Measurements from ENCODE around the gene ZNF697. TPM values are rescaled to one million over a fixed set of nuclear protein-coding genes. Genes with fewer than 3 reads are reported as not detected.
A peak's percentile ranks its signal among the peaks of the same experiment; 100 is the strongest.
"Not testable (repeated sequence)": the region's sequence is repeated elsewhere in the genome, so short reads cannot be mapped to it uniquely, and the experiment has no call there.

Gene ZNF697
- total and polyA plus RNA-seq, 2 donors from 2014 or later: 4.1 to 8.3 TPM

DNA sequence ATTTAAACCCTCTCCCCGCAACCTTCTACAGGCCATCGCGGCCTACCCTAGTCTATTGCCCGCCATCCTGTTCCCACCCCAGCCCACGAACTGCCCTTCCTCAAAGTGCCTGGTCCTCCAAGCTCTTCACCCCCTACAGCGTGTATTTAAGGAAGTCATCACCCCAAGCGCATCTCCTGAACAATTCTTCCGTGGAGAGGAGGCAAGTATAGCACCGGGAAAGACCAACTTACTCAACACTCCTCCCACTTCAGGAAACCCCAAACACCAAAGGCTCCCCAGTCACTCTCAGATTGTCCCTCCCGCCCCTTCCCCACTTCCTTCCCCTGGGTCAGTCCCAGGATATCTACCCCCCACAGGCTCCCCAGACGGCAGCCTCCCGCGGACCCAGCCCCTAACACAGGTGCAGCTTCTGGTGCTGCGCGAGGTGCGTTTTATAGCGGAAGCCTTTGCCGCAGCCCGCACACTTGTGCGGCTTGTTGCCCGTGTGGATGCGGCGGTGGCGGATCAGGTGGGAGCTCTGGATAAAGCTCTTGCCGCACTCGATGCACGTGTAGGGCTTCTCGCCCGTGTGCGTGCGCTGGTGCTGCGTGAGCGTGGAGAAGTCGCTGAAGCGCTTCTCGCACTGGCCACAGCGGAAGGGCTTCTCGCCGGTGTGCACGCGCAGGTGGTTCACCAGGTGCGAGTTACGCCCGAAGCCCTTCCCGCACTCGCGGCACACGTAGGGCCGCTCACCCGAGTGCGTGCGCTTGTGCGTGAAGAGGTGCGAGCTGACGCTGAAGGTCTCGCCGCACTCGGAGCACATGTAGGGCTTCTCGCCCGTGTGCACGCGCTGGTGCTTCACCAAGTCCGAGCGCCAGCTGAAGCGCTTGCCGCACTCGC, 25.5 kb downstream of the ZNF697 start:
- H3K4me3 ChIP-seq (ENCODE audit: low read length in 3 of 3): no peak overlapping the region
- DNase-seq (no peak), FAIRE-seq (no peak)
- no peaks in the 10 kb centered on the region for H3K9me3 ChIP-seq (ENCODE audit: control insufficient read depth in 2 of 3, insufficient read depth in 1 of 3, low read length in 3 of 3)
- TF ChIP-seq, protein P1, sequence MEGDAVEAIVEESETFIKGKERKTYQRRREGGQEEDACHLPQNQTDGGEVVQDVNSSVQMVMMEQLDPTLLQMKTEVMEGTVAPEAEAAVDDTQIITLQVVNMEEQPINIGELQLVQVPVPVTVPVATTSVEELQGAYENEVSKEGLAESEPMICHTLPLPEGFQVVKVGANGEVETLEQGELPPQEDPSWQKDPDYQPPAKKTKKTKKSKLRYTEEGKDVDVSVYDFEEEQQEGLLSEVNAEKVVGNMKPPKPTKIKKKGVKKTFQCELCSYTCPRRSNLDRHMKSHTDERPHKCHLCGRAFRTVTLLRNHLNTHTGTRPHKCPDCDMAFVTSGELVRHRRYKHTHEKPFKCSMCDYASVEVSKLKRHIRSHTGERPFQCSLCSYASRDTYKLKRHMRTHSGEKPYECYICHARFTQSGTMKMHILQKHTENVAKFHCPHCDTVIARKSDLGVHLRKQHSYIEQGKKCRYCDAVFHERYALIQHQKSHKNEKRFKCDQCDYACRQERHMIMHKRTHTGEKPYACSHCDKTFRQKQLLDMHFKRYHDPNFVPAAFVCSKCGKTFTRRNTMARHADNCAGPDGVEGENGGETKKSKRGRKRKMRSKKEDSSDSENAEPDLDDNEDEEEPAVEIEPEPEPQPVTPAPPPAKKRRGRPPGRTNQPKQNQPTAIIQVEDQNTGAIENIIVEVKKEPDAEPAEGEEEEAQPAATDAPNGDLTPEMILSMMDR (IDR thresholded peaks at IDR 0.05; ENCODE audit: borderline replicate concordance, extremely low read depth, insufficient read depth): no peak
- H3K27ac ChIP-seq (ENCODE audit: low read depth in 2 of 2, low read length in 2 of 2): no peak overlapping the region
- H3K36me3 ChIP-seq (ENCODE audit: control insufficient read depth in 2 of 3, insufficient read depth in 3 of 3, low read length in 3 of 3): peaks cover 0 to 17% (median 9%) of the 10 kb centered on the region in 3 donors
- intact Hi-C loops (cut with DNase I): no loop called here
- no peak overlapping the region for H3K9ac ChIP-seq (ENCODE audit: low read length in 3 of 3)
- H3K27me3 ChIP-seq (ENCODE audit: control insufficient read depth, insufficient read depth, low read length): no peaks in the 10 kb centered on the region
- H3K4me1 ChIP-seq (ENCODE audit: control insufficient read depth in 2 of 3, insufficient read depth in 2 of 3, low read depth in 1 of 3, low read length in 3 of 3): peaks cover 0 to 28% (median 28%) of the 10 kb centered on the region in 3 donors

DNA sequence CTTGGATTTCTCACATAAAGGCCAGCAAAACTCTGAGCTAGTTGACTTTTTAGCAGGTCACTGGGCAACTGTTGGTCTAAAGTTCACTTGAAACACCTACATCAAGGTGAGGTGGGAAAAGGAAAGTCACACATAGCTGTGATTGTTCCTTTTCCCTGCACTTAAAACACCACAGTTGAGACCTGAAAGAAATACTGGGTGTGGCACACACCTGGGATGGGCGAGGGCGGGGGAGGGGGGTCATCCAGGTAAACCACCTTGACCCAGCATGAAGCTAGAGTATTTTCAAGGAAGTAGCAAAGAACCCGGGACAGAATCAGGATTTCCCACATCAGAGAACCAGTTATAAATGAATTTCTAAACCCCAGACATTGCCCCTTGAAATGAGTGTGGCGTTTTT, 26.4 kb downstream of the ZNF697 start:
- intact Hi-C loops (cut with DNase I): no loop called here

DNA sequence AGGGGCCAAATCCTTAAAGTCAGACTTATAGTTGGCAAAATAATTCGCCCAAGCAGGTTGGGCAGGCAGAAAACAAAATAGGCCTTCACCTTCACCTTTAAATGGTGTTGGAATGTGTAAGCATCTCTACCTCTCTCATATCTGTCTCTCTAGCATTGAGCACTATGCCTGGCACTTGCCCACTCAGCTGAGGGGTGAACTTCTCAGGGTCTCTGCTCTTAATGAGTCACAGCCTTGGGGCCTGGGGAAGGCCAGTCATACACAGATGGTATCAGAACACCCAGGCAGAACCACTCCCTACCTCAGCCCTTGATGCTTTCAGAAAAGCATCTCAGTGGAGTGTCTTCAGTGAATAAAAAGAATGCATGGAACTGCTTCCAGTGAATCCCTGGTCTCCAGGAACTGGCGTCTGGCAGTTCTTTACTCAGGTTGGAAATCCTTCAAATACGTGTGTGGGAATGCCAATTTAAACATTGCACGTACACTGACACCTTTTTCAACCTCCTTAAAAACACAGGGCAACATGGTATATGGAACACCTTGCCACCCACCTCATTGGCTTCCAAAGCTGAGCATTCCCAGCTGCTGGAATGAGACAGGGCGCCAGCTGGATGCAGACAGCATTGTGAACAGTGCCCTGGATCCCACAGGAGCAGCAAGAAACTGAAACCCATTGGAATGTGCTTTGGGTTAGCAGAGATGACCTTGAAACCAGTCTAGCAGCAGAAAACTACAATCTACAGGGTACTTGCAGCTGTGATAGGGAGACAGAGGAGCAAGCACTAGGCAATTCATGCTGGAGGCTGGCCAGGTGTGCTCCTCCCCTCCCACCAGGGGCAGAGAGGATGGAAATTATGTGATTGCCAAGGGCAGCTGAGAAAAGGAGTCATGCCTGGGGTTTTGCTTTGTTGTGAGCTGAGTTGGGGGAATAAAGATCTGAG, 30.0 kb downstream of the ZNF697 start:
- Histone ChIP-seq H3K9ac (ENCODE audit: low read length in 3 of 3) (no peak overlapping the region), H3K27me3 (ENCODE audit: control insufficient read depth, insufficient read depth, low read length) (no peaks in the 10 kb centered on the region), H3K36me3 (ENCODE audit: control insufficient read depth in 2 of 3, insufficient read depth in 3 of 3, low read length in 3 of 3) (no peaks in the 10 kb centered on the region), H3K9me3 (ENCODE audit: control insufficient read depth in 2 of 3, insufficient read depth in 1 of 3, low read length in 3 of 3) (no peaks in the 10 kb centered on the region), H3K4me3 (ENCODE audit: low read length in 3 of 3) (no peak overlapping the region), H3K4me1 (ENCODE audit: control insufficient read depth in 2 of 3, insufficient read depth in 2 of 3, low read depth in 1 of 3, low read length in 3 of 3) (peaks cover 0 to 18% (median 15%) of the 10 kb centered on the region in 3 donors), H3K27ac (ENCODE audit: low read depth in 2 of 2, low read length in 2 of 2) (peak overlapping the region; percentile 25 to 42)
- intact Hi-C loops (cut with DNase I): no loop called here
- TF ChIP-seq, protein P1 (IDR thresholded peaks at IDR 0.05; ENCODE audit: borderline replicate concordance, extremely low read depth, insufficient read depth): no peak
- DNase-seq: peak in 3 of 5 donors; percentile 70 to 77 (median 74)
- no peak for FAIRE-seq

More for the DNA sequence above, 26.4 kb downstream of the ZNF697 start:
- Histone ChIP-seq H3K36me3 (ENCODE audit: control insufficient read depth in 2 of 3, insufficient read depth in 3 of 3, low read length in 3 of 3) (peaks cover 0 to 17% (median 9%) of the 10 kb centered on the region in 3 donors), H3K27me3 (ENCODE audit: control insufficient read depth, insufficient read depth, low read length) (no peaks in the 10 kb centered on the region), H3K9ac (ENCODE audit: low read length in 3 of 3) (no peak overlapping the region), H3K9me3 (ENCODE audit: control insufficient read depth in 2 of 3, insufficient read depth in 1 of 3, low read length in 3 of 3) (no peaks in the 10 kb centered on the region), H3K4me3 (ENCODE audit: low read length in 3 of 3) (no peak overlapping the region), H3K4me1 (ENCODE audit: control insufficient read depth in 2 of 3, insufficient read depth in 2 of 3, low read depth in 1 of 3, low read length in 3 of 3) (peaks cover 0 to 26% (median 21%) of the 10 kb centered on the region in 3 donors), H3K27ac (ENCODE audit: low read depth in 2 of 2, low read length in 2 of 2) (no peak overlapping the region)
- no peak for DNase-seq
- TF ChIP-seq, protein P1 (IDR thresholded peaks at IDR 0.05; ENCODE audit: borderline replicate concordance, extremely low read depth, insufficient read depth): no peak
- no peak for FAIRE-seq

DNA sequence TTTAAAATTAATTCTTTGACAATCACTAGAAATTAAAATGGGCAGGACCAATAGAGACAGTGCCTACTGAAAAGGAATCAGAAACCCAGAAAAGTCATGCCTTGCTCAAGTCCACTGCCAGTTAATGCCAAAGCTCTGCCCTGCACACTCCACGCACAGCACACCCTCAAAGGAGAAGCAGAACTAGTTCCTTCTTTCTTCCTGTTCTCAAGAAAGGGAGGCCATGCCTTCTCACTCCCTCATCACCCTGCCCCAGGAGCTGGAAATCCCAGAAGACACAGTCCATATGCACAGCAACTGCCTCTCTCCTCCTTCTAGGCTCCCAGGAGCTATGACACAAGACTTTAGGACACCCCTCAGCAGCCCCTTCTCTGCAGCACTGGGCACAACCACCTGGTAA, 31.3 kb downstream of the ZNF697 start:
- peaks cover 0 to 18% (median 16%) of the 10 kb centered on the region in 3 donors for H3K4me1 ChIP-seq (ENCODE audit: control insufficient read depth in 2 of 3, insufficient read depth in 2 of 3, low read depth in 1 of 3, low read length in 3 of 3)
- H3K4me3 ChIP-seq (ENCODE audit: low read length in 3 of 3); H3K27me3 ChIP-seq (ENCODE audit: control insufficient read depth, insufficient read depth, low read length); H3K9me3 ChIP-seq (ENCODE audit: control insufficient read depth in 2 of 3, insufficient read depth in 1 of 3, low read length in 3 of 3); FAIRE-seq; H3K36me3 ChIP-seq (ENCODE audit: control insufficient read depth in 2 of 3, insufficient read depth in 3 of 3, low read length in 3 of 3); DNase-seq; H3K27ac ChIP-seq (ENCODE audit: low read depth in 2 of 2, low read length in 2 of 2); H3K9ac ChIP-seq (ENCODE audit: low read length in 3 of 3); intact Hi-C loops (cut with DNase I): not testable (repeated sequence)

DNA sequence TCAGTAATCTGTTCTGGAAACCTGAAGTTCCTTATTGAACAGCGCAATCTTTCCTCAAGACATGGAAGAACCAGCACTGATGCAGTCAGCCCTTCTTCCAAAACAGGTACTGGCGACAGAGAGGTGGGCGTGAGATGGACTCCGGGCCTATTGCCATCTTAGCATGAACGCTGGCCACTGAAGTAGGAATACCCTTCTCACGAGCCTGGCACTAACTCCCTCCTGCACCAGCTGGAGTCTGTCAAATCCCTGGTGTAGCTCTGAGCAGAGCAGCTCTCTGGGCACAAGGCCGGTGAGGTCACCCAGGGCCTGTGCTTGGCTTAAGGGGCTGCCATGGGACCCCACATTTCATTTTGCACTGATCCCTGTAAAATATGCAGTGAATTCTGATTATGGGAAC, 33.0 kb downstream of the ZNF697 start:
- H3K4me3 ChIP-seq (ENCODE audit: low read length in 3 of 3); H3K9ac ChIP-seq (ENCODE audit: low read length in 3 of 3); FAIRE-seq; DNase-seq; H3K9me3 ChIP-seq (ENCODE audit: control insufficient read depth in 2 of 3, insufficient read depth in 1 of 3, low read length in 3 of 3); H3K27ac ChIP-seq (ENCODE audit: low read depth in 2 of 2, low read length in 2 of 2); H3K27me3 ChIP-seq (ENCODE audit: control insufficient read depth, insufficient read depth, low read length); H3K36me3 ChIP-seq (ENCODE audit: control insufficient read depth in 2 of 3, insufficient read depth in 3 of 3, low read length in 3 of 3); intact Hi-C loops (cut with DNase I): not testable (repeated sequence)
- peaks cover 0 to 18% (median 17%) of the 10 kb centered on the region in 3 donors for H3K4me1 ChIP-seq (ENCODE audit: control insufficient read depth in 2 of 3, insufficient read depth in 2 of 3, low read depth in 1 of 3, low read length in 3 of 3)

Measured in kidney (tissue), 14 donors.